ENCODE data around the gene RMRP. TPM values are rescaled to one million over a fixed set of nuclear protein-coding genes. Genes with fewer than 3 reads are reported as not detected.

The RMRP gene
- total RNA-seq, 1 donor from 2014 or later, result 15,881 TPM

- DNase-seq (ENCODE audit: low read depth) (peak; percentile 57), FAIRE-seq (no peak)
- H3K4me3 ChIP-seq (ENCODE audit: low read depth, low read length), result peak within 1 kb of the TSS; percentile 64
- H3K36me3 ChIP-seq (ENCODE audit: control insufficient read depth, insufficient read depth, low read length), result peaks cover 1% of the 10 kb centered on the region
- H3K27me3 ChIP-seq (ENCODE audit: control insufficient read depth, insufficient read depth, low read length), result no peaks in the 10 kb centered on the region
- peak; percentile 83 for TF ChIP-seq CTCF (IDR thresholded peaks at IDR 0.05; ENCODE audit: insufficient read depth, low read length, severe bottlenecking)
These were observed 533 bp upstream of the RMRP start, which contains the start of gene CCDC107 for GRCh38 chr9:35658137-35658967. Gene CCDC107 (plus strand): TSS chr9:35658292. CDS start chr9:35658380, 88 bp downstream.

GRCh38 chr9:35656831-35657545 lies 831 bp downstream of the RMRP start:
- Histone ChIP-seq H3K4me3 (ENCODE audit: low read depth, low read length) (peak overlapping the region; percentile 26), H3K36me3 (ENCODE audit: control insufficient read depth, insufficient read depth, low read length) (peaks cover 1% of the 10 kb centered on the region), H3K27me3 (ENCODE audit: control insufficient read depth, insufficient read depth, low read length) (no peaks in the 10 kb centered on the region)
- no peak for FAIRE-seq
- TF ChIP-seq CTCF (IDR thresholded peaks at IDR 0.05; ENCODE audit: insufficient read depth, low read length, severe bottlenecking), result no peak
- peak; percentile 47 for DNase-seq (ENCODE audit: low read depth)

GRCh38 chr9:35656348-35656747 lies 1.5 kb downstream of the RMRP start:
- H3K27me3 ChIP-seq (ENCODE audit: control insufficient read depth, insufficient read depth, low read length), result no peaks in the 10 kb centered on the region
- peaks cover 1% of the 10 kb centered on the region for H3K36me3 ChIP-seq (ENCODE audit: control insufficient read depth, insufficient read depth, low read length)
- FAIRE-seq (no peak), DNase-seq (ENCODE audit: low read depth) (no peak)
- no peak for TF ChIP-seq CTCF (IDR thresholded peaks at IDR 0.05; ENCODE audit: insufficient read depth, low read length, severe bottlenecking)
- no peak overlapping the region for H3K4me3 ChIP-seq (ENCODE audit: low read depth, low read length)

- no peak overlapping the region for H3K4me3 ChIP-seq (ENCODE audit: low read depth, low read length)
- FAIRE-seq (no peak), DNase-seq (ENCODE audit: low read depth) (no peak)
- no peaks in the 10 kb centered on the region for H3K27me3 ChIP-seq (ENCODE audit: control insufficient read depth, insufficient read depth, low read length)
- no peaks in the 10 kb centered on the region for H3K36me3 ChIP-seq (ENCODE audit: control insufficient read depth, insufficient read depth, low read length)
- TF ChIP-seq CTCF (IDR thresholded peaks at IDR 0.05; ENCODE audit: insufficient read depth, low read length, severe bottlenecking), result no peak
These were observed 4.2 kb downstream of the RMRP start for GRCh38 chr9:35653611-35654010.

- H3K36me3 ChIP-seq (ENCODE audit: control insufficient read depth, insufficient read depth, low read length), result no peaks in the 10 kb centered on the region
- H3K27me3 ChIP-seq (ENCODE audit: control insufficient read depth, insufficient read depth, low read length), result no peaks in the 10 kb centered on the region
- no peak overlapping the region for H3K4me3 ChIP-seq (ENCODE audit: low read depth, low read length)
- no peak for DNase-seq (ENCODE audit: low read depth)
- no peak for FAIRE-seq
- TF ChIP-seq CTCF (IDR thresholded peaks at IDR 0.05; ENCODE audit: insufficient read depth, low read length, severe bottlenecking), result no peak
These were observed 5.0 kb downstream of the RMRP start for GRCh38 chr9:35652829-35653209.
